CD4-positive, alpha-beta T cell treated with Interleukin-15 for 1 hour (primary cell): ENCODE data around the gene CRYBG2.
"Not testable (repeated sequence)": the region's sequence is repeated elsewhere in the genome, so short reads cannot be mapped to it uniquely, and the experiment has no call there.

Experiments used
- DNase-seq: peaks from one replicate; pipeline ENCODE4 v3.0.0-alpha.2; 2020

CRYBG2 gene

GRCh38 chr1:26292735-26293134 lies 61.2 kb downstream of the CRYBG2 start:
- DNase-seq = not testable (repeated sequence)

- DNase-seq = no peak
Observed at GRCh38 chr1:26291939-26292338, 62.0 kb downstream of the CRYBG2 start.

GRCh38 chr1:26291433-26291832 lies 62.5 kb downstream of the CRYBG2 start:
- no peak for DNase-seq

- DNase-seq = no peak
Observed at GRCh38 chr1:26290882-26291261, 63.1 kb downstream of the CRYBG2 start.

- DNase-seq = peak; percentile 57
Observed at GRCh38 chr1:26290122-26290881, 63.6 kb downstream of the CRYBG2 start.

GRCh38 chr1:26289158-26290059 lies 64.5 kb downstream of the CRYBG2 start:
- DNase-seq = peak; percentile 84

- DNase-seq = peak; percentile 62
Observed at GRCh38 chr1:26288311-26288941, 65.5 kb downstream of the CRYBG2 start.

- no peak for DNase-seq
Observed at GRCh38 chr1:26287811-26288210, 66.1 kb downstream of the CRYBG2 start.

GRCh38 chr1:26287033-26287711 lies 66.8 kb downstream of the CRYBG2 start:
- DNase-seq = peak; percentile 77

GRCh38 chr1:26286064-26286416 lies 67.9 kb downstream of the CRYBG2 start:
- no peak for DNase-seq

GRCh38 chr1:26285366-26286063 lies 68.4 kb downstream of the CRYBG2 start:
- no peak for DNase-seq

- peak; percentile 93 for DNase-seq
Observed at GRCh38 chr1:26284597-26285347, 69.2 kb downstream of the CRYBG2 start.

- DNase-seq = no peak
Observed at GRCh38 chr1:26283871-26284596, 69.9 kb downstream of the CRYBG2 start.

GRCh38 chr1:26283279-26283853 lies 70.6 kb downstream of the CRYBG2 start:
- DNase-seq = no peak

GRCh38 chr1:26282401-26282918 lies 71.5 kb downstream of the CRYBG2 start:
- no peak for DNase-seq

GRCh38 chr1:26281971-26282370 lies 72.0 kb downstream of the CRYBG2 start:
- DNase-seq = no peak

GRCh38 chr1:26281091-26281958 lies 72.6 kb downstream of the CRYBG2 start:
- DNase-seq = no peak

- DNase-seq = no peak
Observed at GRCh38 chr1:26280333-26281042, 73.4 kb downstream of the CRYBG2 start.
